ENCODE data around the gene ID4.
"Not testable (repeated sequence)": the region's sequence is repeated elsewhere in the genome, so short reads cannot be mapped to it uniquely, and the experiment has no call there.

ID4 gene

DNA sequence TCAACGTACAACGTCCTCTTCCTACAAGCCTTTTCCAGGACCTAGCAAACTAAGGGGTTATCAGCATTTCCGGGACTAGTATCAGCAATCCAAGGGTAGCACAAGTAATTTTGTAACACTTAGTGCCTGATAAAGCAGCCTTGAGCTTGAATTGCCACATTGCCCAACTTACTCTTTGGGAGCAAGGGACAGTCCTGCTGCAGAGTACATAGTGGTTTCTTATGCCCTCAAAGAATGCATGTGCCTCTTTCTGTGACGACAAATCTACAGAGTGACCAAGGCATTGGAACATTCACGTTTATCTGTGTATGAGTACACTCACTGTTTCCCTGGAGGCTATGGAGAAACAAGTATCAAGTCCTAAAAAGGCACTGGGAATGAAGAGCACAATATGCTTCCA lies 3.2 kb upstream of the ID4 start:
- no peak for DNase-seq

- no peak for DNase-seq
Measured at GRCh38 chr6:19834858-19835257, 2.3 kb upstream of the ID4 start.

GRCh38 chr6:19835605-19836004 lies 1.6 kb upstream of the ID4 start:
- no peak for DNase-seq

DNA sequence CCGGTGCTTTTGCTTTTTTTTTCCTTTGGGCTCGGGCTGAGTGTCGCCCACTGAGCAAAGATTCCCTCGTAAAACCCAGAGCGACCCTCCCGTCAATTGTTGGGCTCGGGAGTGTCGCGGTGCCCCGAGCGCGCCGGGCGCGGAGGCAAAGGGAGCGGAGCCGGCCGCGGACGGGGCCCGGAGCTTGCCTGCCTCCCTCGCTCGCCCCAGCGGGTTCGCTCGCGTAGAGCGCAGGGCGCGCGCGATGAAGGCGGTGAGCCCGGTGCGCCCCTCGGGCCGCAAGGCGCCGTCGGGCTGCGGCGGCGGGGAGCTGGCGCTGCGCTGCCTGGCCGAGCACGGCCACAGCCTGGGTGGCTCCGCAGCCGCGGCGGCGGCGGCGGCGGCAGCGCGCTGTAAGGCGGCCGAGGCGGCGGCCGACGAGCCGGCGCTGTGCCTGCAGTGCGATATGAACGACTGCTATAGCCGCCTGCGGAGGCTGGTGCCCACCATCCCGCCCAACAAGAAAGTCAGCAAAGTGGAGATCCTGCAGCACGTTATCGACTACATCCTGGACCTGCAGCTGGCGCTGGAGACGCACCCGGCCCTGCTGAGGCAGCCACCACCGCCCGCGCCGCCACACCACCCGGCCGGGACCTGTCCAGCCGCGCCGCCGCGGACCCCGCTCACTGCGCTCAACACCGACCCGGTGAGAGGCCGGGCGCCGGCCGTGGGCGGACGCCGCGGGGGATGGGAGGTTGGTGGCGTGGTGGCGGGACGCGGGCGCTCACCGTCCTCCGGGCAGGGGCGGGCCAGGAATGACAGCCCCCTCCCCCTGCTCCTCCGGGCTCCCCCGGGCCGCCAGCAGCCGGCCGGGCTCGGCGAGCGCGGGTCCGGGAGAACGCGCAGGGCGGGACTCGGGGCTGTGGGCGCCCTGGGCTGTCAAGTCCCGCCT lies 606 bp downstream of the ID4 start:
- DNase-seq = no peak

DNA sequence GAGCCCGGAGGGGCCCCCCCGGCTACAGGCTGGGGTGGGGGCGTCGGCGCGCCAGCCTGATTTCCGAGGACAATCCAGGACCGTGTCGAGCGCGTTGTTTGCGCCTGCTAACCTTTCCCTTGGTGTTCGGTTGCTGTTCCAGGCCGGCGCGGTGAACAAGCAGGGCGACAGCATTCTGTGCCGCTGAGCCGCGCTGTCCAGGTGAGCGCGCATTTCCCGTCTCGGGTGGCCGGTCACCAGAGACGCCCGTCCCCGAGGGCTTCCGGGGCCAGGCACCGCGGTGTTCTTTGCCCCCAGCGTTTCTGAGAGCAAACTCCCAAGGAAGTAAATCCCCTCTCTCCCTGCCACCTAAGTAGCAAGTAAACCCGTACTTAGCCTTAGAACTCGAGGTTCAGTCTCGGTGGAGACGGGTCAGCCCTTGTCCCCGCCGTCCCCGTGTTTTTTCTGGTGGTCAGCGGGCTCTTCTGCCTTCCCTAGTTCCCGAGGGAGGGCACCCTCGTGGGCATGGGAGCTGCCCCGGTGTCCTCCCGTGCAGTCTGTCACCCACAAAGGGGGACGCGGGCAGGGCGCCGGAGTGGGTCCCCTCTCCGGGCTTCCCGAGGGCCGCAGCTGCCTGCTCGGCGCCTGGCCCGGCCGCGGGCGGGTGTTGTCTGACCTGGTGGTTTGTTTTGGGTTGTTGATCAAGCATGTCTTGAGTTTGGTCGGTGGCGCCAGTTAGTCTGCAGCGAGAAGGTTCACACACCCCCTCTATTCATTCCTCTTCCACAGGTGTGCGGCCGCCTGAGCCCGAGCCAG lies 1.5 kb downstream of the ID4 start:
- no peak for DNase-seq

GRCh38 chr6:19839237-19839546 lies 2.0 kb downstream of the ID4 start:
- DNase-seq = no peak

DNA sequence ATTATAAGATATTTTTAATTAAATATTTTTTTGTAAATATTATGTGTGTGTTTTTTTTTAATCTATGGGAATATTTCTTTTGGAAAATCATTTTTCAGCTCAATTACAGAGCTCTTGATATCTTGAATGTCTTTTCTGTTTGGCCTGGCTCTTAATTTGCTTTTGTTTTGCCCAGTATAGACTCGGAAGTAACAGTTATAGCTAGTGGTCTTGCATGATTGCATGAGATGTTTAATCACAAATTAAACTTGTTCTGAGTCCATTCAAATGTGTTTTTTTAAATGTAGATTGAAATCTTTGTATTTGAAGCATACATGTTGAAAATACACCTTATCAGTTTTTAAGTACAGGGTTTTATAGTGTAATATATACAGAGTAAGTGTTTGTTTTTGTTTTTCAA lies 2.6 kb downstream of the ID4 start:
- no peak for DNase-seq

DNA sequence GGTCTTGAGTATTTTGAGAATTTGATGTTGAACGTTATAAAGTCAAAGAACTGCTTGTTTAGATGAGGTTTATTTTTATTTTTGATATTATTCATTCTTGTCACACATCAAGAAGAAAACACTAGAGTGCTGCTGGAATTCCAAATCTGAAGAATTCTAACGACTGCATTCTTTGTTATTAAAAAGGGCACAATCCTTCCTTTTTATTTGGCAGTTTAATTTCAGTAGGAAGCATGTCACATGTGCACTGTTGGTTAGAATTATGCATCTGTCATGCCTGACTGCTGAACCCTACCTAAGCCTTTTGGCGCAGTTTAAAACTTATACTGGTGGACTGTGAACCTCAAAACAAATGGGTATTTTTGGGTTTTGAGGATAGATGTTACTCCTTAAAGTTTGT lies 4.0 kb downstream of the ID4 start:
- DNase-seq = no peak

GRCh38 chr6:19842030-19842615 lies 5.0 kb downstream of the ID4 start:
- DNase-seq = no peak

GRCh38 chr6:19844689-19845088 lies 7.5 kb downstream of the ID4 start:
- DNase-seq = no peak

GRCh38 chr6:19845266-19846041 lies 8.3 kb downstream of the ID4 start:
- DNase-seq = no peak

DNA sequence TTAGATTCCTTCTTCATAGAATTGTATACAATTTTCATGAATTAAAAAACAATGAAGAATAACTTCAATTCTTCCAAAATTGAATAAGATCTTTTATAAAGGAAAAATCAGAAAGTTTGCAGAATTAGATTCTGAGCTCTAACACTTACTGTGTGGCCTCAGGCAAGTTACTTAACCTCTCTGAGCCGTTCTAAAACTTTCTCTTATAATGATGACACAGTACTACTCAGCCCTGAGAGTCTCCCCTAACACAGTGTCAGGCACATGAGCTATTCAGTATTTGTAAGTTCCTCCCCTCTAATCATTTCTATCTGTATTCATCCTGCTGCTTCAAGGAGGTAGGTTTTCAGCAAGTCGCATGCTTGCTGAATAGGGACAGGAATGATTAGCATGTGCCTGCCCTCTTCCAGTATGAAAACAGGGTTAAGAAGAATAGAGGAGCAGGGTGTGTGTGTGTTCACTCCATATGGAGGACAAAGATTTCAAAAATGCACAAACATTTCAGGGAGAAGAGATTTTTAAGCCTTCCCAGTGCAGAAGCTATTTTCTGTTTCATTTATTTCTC lies 11.4 kb downstream of the ID4 start:
- no peak for DNase-seq

GRCh38 chr6:19849196-19849595 lies 12.0 kb downstream of the ID4 start:
- no peak for DNase-seq

- no peak for DNase-seq
Measured at GRCh38 chr6:19849755-19850154, 12.6 kb downstream of the ID4 start.

GRCh38 chr6:19851241-19852089 lies 14.3 kb downstream of the ID4 start:
- no peak for DNase-seq

- DNase-seq = no peak
Measured at GRCh38 chr6:19852090-19852457, 14.9 kb downstream of the ID4 start.

GRCh38 chr6:19852927-19853326 lies 15.8 kb downstream of the ID4 start:
- no peak for DNase-seq

DNA sequence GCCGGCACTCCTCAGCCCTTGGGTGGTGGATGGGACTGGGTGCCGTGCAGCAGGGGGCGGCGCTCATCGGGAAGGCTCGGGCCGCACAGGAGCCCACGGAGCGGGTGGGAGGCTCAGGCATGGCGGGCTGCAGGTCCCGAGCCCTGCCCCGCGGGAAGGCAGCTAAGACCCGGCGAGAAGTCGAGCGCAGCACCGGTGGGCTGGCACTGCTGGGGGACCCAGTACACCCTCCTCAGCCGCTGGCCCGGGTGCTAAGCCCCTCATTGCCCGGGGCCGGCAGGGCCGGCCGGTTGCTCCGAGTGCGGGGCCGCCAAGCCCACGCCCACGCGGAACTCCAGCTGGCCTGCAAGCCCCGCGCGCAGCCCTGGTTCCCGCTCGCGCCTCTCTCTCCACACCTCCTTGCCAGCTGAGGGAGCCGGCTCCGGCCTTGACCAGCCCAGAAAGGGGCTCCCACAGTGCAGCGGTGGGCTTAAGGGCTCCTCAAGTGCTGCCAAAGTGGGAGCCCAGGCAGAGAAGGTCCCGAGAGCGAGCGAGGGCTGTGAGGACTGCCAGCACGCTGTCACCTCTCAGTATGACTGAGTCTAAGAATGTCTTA lies 17.3 kb downstream of the ID4 start:
- not testable (repeated sequence) for DNase-seq

- no peak for DNase-seq
Measured at GRCh38 chr6:19855536-19855935, 18.4 kb downstream of the ID4 start.

DNA sequence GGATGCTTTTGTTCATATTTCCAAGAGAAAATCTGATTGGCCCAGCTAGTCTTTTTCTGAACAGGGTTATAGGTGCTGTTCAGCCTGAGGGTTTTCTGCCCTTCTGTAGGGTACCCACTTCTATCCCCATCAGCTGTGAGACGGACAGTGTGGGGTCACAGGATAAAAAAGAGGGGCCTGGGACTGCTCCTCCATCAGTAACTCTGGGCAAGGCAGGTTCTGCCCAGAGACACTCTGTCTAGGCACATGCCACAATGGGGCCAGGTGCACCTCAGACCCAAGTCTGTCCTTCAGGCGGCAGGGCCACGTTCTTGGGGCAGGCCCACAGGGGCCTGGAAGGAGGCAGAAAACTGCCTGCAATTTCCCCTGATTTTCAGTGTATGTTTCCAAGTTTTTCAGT lies 20.0 kb downstream of the ID4 start:
- no peak for DNase-seq

- DNase-seq = no peak
Measured at GRCh38 chr6:19857703-19858102, 20.5 kb downstream of the ID4 start.

Measured in effector CD8-positive, alpha-beta T cell (primary cell).